HG02981 (cell line): ENCODE results near the gene MYO5B.
"Not testable (repeated sequence)": the region's sequence is repeated elsewhere in the genome, so short reads cannot be mapped to it uniquely, and the experiment has no call there.

Experiments
- ATAC-seq: cut with Tn5 transposase; IDR thresholded peaks from one replicate; pipeline ENCODE4 v1.9.1; 2021; ENCODE audit warnings: mild to moderate bottlenecking, moderate library complexity; ENCODE audit not compliant: unreplicated experiment

Gene MYO5B

GRCh38 chr18:50107468-50107977 lies 87.4 kb downstream of the MYO5B start:
- no peak for ATAC-seq

DNA sequence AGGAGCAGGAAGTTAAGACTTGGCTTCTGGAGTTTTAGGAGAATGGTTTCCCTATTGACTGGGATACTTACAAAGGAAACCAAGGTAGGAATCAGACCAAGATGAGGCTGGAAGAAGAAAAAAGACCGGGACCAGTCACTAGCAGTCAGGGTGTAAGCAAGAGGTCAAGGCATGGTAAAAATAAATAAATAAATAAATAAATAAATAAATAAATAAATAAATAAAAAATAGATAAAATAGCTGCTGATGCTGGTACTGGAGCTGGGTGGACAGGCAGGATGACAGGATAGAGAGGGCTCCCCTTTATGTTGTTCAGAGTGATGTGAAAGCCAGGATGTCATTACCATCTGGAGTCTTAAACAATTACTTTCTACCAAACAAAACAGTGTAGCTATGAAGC lies 89.9 kb downstream of the MYO5B start:
- no peak for ATAC-seq

- ATAC-seq = no peak
These were observed 90.5 kb downstream of the MYO5B start for GRCh38 chr18:50104421-50104820.

DNA sequence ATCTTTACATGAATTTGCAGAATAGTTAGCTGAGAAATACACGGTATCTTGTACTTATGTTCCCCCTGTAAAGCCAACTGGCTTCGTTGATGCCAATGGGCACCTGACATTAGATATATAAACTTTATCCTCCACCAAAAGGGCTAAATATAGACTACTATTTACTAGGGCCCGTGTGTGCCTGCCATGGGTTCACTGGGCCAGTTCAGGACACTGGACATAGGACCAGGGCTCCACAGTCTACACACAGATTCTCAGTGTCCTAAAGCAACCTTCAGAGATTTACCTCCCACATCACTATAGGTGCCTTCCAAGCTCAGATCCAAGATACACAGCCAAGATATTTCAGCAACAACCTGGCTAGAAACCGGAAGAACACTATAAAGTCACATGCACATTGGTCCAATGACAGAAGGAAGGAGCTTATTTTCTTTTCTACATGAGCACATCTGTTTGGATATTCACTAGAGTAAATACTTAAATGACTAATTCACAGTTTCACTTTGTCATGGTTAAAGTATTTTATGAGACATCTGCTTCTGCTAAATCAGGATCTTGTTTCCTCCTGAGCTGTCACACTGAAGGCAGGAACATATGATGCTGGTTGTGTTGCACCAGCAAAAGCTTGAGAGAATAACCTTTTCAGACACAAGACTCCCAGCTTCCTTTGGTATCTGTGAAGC lies 95.1 kb downstream of the MYO5B start:
- ATAC-seq = peak; percentile 69

DNA sequence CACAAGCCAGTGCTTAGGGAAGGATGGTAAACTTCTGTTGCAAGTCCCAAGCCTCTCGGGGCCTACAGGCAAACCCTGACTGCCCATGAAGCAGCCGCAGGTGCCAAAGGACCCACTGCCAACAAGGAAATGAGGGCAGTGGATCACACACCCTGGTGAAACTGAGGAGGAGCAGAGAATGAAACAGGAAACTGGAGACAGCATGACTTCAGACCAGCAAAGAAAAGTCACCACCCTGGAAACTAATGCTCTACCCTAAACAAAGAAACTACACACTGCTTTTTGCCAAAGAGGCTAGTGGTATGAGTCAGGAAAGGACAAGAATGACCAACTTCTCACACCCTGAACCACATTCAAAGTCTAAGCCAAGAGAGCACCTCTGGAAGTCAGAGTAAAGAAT lies 97.2 kb downstream of the MYO5B start:
- ATAC-seq = peak; percentile 45

GRCh38 chr18:50096766-50097435 lies 98.0 kb downstream of the MYO5B start:
- no peak for ATAC-seq

DNA sequence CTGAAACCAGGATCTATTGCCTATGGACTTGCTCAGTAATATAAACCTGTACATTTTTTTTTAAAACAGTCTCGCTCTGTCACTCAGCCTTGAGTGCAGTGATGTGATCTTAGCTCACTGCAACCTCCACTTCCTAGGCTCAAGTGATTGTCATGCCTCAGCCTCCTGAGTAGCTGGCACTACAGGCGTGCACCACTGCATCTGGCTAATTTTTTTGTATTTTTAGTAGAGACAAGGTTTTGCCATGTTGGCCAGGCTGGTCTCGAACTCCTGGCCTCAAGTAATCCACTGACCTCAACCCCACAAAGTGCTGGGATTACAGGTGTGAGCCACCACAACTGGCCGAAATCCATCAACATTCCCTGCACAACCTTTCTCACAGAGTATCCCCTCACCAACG lies 100.2 kb downstream of the MYO5B start:
- ATAC-seq = not testable (repeated sequence)

DNA sequence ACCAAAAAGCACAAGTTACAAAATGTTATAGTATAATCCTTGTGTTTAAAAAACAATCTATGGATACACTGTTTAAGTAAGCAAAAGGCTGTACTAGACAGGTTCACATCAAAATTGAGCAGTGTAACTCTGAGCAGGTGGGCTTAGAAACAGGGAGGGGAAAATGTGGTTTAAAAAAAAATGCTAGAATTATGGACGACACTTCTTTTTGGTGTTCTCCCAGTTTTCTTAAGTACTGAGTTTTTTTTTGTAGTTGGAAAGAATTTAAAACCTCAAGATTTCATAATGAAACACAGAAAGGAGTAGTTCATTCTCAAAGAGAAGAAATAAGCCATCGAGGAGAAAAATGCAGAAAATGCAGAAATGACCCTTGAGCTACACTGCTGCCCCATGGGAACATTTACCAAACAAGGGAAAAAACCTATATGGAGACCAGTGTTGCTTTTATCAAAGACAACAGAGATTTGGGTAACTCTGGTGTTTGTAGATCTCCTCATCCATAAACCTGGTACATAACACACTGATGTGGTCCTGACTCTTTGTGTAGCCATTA lies 100.7 kb downstream of the MYO5B start:
- no peak for ATAC-seq

GRCh38 chr18:50093366-50094064 lies 101.4 kb downstream of the MYO5B start:
- no peak for ATAC-seq

DNA sequence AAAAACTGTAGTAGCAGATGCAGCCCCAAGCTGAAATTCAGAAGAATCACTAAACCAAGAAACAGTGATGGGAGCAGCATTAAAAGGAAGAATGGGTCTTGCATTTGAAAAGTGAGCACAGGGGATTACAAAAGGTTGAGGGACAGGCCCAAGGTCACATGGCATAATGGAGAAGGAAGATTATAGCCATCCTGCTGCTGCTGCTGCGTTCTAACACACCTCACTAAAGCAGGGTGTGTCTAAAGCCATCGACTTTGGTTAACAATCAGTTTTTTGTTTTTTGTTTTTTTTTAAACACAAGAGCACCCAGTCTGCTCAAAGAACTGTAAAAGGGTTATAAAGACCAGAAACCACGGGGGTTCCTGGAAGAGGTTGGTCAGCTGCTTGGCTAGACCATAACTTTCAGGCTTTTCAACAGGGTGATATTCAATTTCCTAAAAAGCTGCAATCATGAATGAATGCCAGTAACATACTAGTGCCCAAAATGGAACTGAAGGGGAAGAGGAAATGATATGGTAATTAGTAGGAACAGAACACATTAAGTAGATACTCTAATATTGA lies 102.6 kb downstream of the MYO5B start:
- ATAC-seq = no peak

GRCh38 chr18:50091509-50092244 lies 103.3 kb downstream of the MYO5B start:
- ATAC-seq = no peak

GRCh38 chr18:50090370-50091312 lies 104.3 kb downstream of the MYO5B start:
- ATAC-seq = no peak

GRCh38 chr18:50089702-50090101 lies 105.2 kb downstream of the MYO5B start:
- no peak for ATAC-seq

GRCh38 chr18:50083708-50084107 lies 111.2 kb downstream of the MYO5B start:
- ATAC-seq = no peak

DNA sequence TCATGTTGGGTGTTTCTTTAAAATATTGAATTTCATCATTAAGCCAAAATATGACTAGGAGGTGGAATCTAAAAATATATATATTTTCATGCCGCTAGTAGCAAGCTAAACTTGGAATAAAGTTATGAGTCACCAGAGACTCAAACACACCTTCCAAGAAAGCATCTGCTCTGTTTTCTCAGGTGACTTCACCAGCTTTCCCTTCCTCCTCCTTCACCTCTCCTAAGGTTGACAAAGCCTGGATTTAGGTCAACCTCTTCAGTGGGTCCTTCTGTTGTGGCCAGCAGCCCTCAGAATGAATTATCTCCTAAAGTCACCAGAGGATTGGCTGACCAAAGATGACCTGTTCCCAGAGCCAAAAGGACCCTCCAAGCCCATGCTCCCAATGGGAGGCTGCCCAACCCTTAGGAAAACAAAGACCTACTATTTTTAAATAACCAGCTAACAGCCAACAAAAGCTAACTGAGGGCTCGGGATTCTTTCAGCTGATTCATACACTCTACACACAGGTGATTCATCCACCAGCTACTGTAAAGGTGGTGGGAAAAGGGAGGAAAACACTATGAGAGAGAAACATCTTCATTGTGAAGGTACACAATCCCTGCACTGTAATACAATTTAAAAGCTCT lies 113.9 kb downstream of the MYO5B start:
- ATAC-seq = no peak

- no peak for ATAC-seq
These were observed 114.6 kb downstream of the MYO5B start for GRCh38 chr18:50080316-50080715.

- ATAC-seq = no peak
These were observed 115.2 kb downstream of the MYO5B start for GRCh38 chr18:50079571-50080295.

DNA sequence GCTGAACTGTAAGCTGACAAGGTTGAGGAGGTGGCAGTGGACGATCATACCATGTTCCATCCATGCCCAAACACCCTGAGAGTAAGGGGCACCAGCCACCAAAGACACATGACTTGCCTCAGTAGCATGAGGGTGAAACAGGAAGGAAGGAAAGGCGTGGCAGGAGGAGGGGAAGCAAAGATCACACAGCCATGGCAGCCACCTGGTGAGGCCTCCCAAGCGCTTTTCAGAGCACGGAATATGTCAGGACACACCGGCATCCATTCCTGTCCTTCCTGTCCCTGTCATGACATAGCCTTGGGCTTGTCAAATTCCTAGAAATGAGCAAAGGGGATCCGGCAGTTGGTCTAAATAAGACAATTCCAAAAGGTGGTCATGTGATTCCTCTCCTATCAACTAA lies 118.7 kb downstream of the MYO5B start:
- ATAC-seq = no peak
